ENCODE results near the gene DNAL1. TPM values are rescaled to one million over a fixed set of nuclear protein-coding genes. Genes with fewer than 3 reads are reported as not detected.

Gene DNAL1
- total RNA-seq, 1 experiment from 2014 or later = 15.2 TPM

GRCh38 chr14:73613419-73613963, 31.3 kb upstream of the DNAL1 start:
- intact Hi-C loops (cut with micrococcal nuclease; ENCODE audit: unreplicated experiment) = no loop called here
- no TSS peak for BruUV-seq (replicated peaks)
- Mint-ChIP-seq H3K36me3 (ENCODE audit: insufficient read depth, unreplicated experiment) (peaks cover 18% of the 10 kb centered on the region), H3K4me1 (ENCODE audit: low read depth, unreplicated experiment) (no peaks in the 10 kb centered on the region), H3K27me3 (ENCODE audit: unreplicated experiment) (no peaks in the 10 kb centered on the region), H3K9me3 (ENCODE audit: low read depth, unreplicated experiment) (no peaks in the 10 kb centered on the region), H3K27ac (ENCODE audit: unreplicated experiment) (no peak overlapping the region), H3K4me3 (ENCODE audit: low read depth, unreplicated experiment) (peak overlapping the region; percentile 70)
- CTCF ChIA-PET = interaction anchor here (0.5 to 1.1 kb wide), 3 partner anchors 11 to 477 kb away, joined by 3 to 5 read pairs (median 4); partner anchors contain the start of gene PSEN1
- no peak for DNase-seq
- TF ChIP-seq CTCF (IDR thresholded peaks at IDR 0.05; ENCODE audit: unreplicated experiment) = no peak

DNA sequence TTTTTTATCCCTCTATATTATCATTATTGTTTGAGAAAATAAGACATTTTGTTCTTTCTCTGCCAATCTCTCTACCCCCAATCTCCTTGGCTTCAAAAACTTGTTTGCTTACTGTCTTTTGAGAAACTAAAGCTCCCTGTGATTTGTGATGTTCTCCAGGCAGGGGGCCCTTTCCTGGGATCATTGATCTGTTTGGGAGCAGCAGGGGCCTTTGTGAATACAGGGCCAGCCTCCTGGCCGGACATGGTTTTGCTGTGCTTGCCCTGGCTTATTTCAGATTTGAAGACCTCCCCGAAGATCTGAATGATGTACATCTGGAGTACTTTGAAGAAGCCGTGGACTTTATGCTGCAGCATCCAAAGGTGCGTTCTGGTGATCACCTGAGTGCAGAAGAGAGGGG, 28.0 kb upstream of the DNAL1 start:
- Mint-ChIP-seq H3K9me3 (ENCODE audit: low read depth, unreplicated experiment) (no peaks in the 10 kb centered on the region), H3K27me3 (ENCODE audit: unreplicated experiment) (no peaks in the 10 kb centered on the region), H3K4me3 (ENCODE audit: low read depth, unreplicated experiment) (no peak overlapping the region), H3K27ac (ENCODE audit: unreplicated experiment) (no peak overlapping the region), H3K4me1 (ENCODE audit: low read depth, unreplicated experiment) (no peaks in the 10 kb centered on the region), H3K36me3 (ENCODE audit: insufficient read depth, unreplicated experiment) (peaks cover 18% of the 10 kb centered on the region)
- DNase-seq = no peak
- no TSS peak for BruUV-seq (replicated peaks)
- intact Hi-C loops (cut with micrococcal nuclease; ENCODE audit: unreplicated experiment) = no loop called here
- CTCF ChIA-PET = no interaction called here
- TF ChIP-seq CTCF (IDR thresholded peaks at IDR 0.05; ENCODE audit: unreplicated experiment) = no peak

- no peaks in the 10 kb centered on the region for H3K36me3 Mint-ChIP-seq (ENCODE audit: insufficient read depth, unreplicated experiment)
- no peaks in the 10 kb centered on the region for H3K4me1 Mint-ChIP-seq (ENCODE audit: low read depth, unreplicated experiment)
- H3K9me3 Mint-ChIP-seq (ENCODE audit: low read depth, unreplicated experiment) = no peaks in the 10 kb centered on the region
- no peak for DNase-seq
- BruUV-seq (replicated peaks) = no TSS peak
- CTCF ChIA-PET = interaction anchor here (0.7 kb wide), 1 partner anchor 41 kb away, joined by 3 read pairs; no protein-coding TSS in a partner anchor
- no peak for TF ChIP-seq CTCF (IDR thresholded peaks at IDR 0.05; ENCODE audit: unreplicated experiment)
- H3K4me3 Mint-ChIP-seq (ENCODE audit: low read depth, unreplicated experiment) = no peak overlapping the region
- intact Hi-C loops (cut with micrococcal nuclease; ENCODE audit: unreplicated experiment) = no loop called here
- no peaks in the 10 kb centered on the region for H3K27me3 Mint-ChIP-seq (ENCODE audit: unreplicated experiment)
- H3K27ac Mint-ChIP-seq (ENCODE audit: unreplicated experiment) = no peak overlapping the region
Measured at GRCh38 chr14:73619524-73619923, 25.3 kb upstream of the DNAL1 start.

DNA sequence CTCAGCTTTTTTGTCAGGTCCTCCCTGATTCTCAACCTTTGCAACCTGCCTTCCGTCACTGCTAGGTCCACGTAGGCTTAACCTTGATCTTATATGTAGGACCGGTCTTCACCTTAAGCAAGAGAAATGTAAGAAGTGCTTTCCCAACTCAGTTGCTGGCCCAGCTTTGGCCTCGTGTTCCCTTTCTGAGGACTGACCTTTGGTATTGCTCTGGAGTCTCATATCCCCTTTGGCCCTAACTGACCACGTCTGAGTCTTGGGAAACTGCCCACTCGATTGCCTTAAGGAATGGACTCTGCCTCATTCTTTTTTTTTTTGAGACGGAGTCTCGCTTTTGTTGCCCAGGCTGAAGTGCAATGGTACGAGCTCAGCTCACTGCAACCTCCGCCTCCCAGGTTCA, 24.5 kb upstream of the DNAL1 start:
- Mint-ChIP-seq H3K4me3 (ENCODE audit: low read depth, unreplicated experiment) (no peak overlapping the region), H3K27ac (ENCODE audit: unreplicated experiment) (no peak overlapping the region), H3K27me3 (ENCODE audit: unreplicated experiment) (no peaks in the 10 kb centered on the region), H3K9me3 (ENCODE audit: low read depth, unreplicated experiment) (no peaks in the 10 kb centered on the region), H3K4me1 (ENCODE audit: low read depth, unreplicated experiment) (no peaks in the 10 kb centered on the region), H3K36me3 (ENCODE audit: insufficient read depth, unreplicated experiment) (no peaks in the 10 kb centered on the region)
- no TSS peak for BruUV-seq (replicated peaks)
- CTCF ChIA-PET = interaction anchor here (0.6 kb wide), 1 partner anchor 1019 kb away, joined by 4 read pairs; no protein-coding TSS in a partner anchor
- no peak for TF ChIP-seq CTCF (IDR thresholded peaks at IDR 0.05; ENCODE audit: unreplicated experiment)
- intact Hi-C loops (cut with micrococcal nuclease; ENCODE audit: unreplicated experiment) = no loop called here
- no peak for DNase-seq

Measured in Calu3 (cell line).